IPS DF 19.7 (cell line): Measurements from ENCODE around the gene KCNF1.
"Not testable (repeated sequence)": the region's sequence is repeated elsewhere in the genome, so short reads cannot be mapped to it uniquely, and the experiment has no call there.

Experiments used
- DNase-seq: peaks from one replicate; pipeline ENCODE4 v3.0.0-alpha.2; 2013; ENCODE audit warnings: low read depth, low spot score

Gene KCNF1

GRCh38 chr2:10940596-10940995 lies 28.9 kb downstream of the KCNF1 start:
- no peak for DNase-seq

GRCh38 chr2:10941383-10941782 lies 29.6 kb downstream of the KCNF1 start:
- no peak for DNase-seq

GRCh38 chr2:10944799-10945198 lies 33.1 kb downstream of the KCNF1 start:
- no peak for DNase-seq

GRCh38 chr2:10946394-10946793 lies 34.7 kb downstream of the KCNF1 start:
- no peak for DNase-seq

GRCh38 chr2:10947005-10947440 lies 35.3 kb downstream of the KCNF1 start:
- DNase-seq = no peak

- no peak for DNase-seq
These were observed 35.9 kb downstream of the KCNF1 start for GRCh38 chr2:10947446-10948187.

GRCh38 chr2:10948188-10948564 lies 36.4 kb downstream of the KCNF1 start:
- DNase-seq = no peak

GRCh38 chr2:10948606-10949230 lies 37.0 kb downstream of the KCNF1 start:
- no peak for DNase-seq

- DNase-seq = no peak
These were observed 38.1 kb downstream of the KCNF1 start for GRCh38 chr2:10949835-10950234.

GRCh38 chr2:10951558-10952414 lies 40.1 kb downstream of the KCNF1 start:
- no peak for DNase-seq

- DNase-seq = no peak
These were observed 42.7 kb downstream of the KCNF1 start for GRCh38 chr2:10954416-10954815.

- DNase-seq = no peak
These were observed 43.4 kb downstream of the KCNF1 start for GRCh38 chr2:10954856-10955818.

GRCh38 chr2:10956006-10956790 lies 44.5 kb downstream of the KCNF1 start:
- no peak for DNase-seq

- no peak for DNase-seq
These were observed 45.7 kb downstream of the KCNF1 start for GRCh38 chr2:10957391-10957790.

GRCh38 chr2:10958452-10958851 lies 46.7 kb downstream of the KCNF1 start:
- not testable (repeated sequence) for DNase-seq

- DNase-seq = no peak
These were observed 49.1 kb downstream of the KCNF1 start for GRCh38 chr2:10960606-10961489.

GRCh38 chr2:10961490-10961875 lies 49.7 kb downstream of the KCNF1 start:
- DNase-seq = no peak

GRCh38 chr2:10962004-10962403 lies 50.3 kb downstream of the KCNF1 start:
- no peak for DNase-seq

GRCh38 chr2:10963155-10963554 lies 51.4 kb downstream of the KCNF1 start:
- DNase-seq = no peak
